Endothelial cell of hepatic sinusoid (primary cell): ENCODE data around the gene MRPL30.
"Not testable (repeated sequence)": the region's sequence is repeated elsewhere in the genome, so short reads cannot be mapped to it uniquely, and the experiment has no call there.

Experiments
- in situ Hi-C: cut with HindIII; loops from 2 replicates; pipeline ENCODE4 v1.10.0; 2017; ENCODE audit warnings: low sequenced_read_pairs

Gene MRPL30

GRCh38 chr2:99183025-99183424, 2.0 kb downstream of the MRPL30 start:
- in situ Hi-C loops = no loop called here

DNA sequence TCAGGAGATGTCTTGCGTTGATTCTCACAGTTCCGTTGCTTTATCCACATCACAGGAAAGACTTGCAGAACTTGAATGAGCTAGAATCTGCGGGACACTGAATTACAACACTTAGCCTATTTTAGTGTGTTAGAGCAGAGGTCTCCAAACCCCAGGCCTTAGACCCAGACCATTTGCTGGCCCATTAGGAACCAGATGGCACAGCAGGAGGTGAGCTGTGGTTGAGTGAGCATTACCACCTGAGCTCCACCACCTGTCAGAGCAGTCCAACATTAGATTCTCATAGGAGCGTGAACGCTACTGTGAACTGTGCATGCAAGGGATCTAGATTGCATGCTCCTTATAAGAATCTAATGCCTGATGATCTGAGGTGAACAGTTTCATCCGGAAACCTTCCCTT, 3.8 kb downstream of the MRPL30 start:
- in situ Hi-C loops = no loop called here

DNA sequence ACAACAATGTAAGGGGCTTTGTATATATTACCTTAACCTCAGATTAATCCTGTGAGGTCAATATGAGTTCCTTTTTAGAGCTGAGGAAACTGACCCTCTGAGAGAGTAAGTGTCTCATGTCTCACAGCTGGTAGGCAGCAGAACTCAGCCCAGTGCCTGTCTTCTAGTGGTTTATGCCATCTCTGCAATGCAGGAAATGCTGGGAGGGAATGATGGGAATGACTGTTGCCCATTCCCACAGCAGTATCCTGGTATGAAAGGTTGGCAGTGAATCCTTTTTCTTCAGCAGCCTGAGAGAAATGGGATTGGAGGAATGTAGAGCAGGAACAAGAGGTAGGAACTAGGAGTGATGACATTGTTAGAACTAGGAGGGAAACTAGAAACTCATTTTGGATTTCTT, 6.0 kb downstream of the MRPL30 start:
- in situ Hi-C loops = no loop called here

DNA sequence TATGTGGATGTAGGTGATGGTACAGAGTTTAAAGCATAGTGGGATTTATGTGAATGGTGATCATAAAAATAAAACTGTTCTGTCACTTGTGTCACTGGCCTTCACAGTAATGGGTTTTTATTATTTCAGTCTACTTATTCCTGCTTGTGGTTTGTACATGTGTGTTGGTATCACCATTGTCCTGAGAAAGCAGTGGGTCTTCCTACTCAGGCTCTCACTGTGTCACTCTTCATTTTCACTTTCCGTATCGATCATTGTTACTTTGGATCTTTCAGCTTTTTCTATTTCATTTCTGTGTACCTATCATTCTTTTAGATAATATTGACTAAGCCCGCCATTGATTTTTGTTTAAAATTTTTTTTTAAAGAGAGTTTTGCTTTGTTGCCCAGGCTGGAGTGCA, 7.4 kb downstream of the MRPL30 start:
- in situ Hi-C loops = no loop called here

- in situ Hi-C loops = no loop called here
These were observed 9.6 kb downstream of the MRPL30 start for GRCh38 chr2:99190548-99190947.

GRCh38 chr2:99192364-99192763, 11.4 kb downstream of the MRPL30 start:
- in situ Hi-C loops = not testable (repeated sequence)

DNA sequence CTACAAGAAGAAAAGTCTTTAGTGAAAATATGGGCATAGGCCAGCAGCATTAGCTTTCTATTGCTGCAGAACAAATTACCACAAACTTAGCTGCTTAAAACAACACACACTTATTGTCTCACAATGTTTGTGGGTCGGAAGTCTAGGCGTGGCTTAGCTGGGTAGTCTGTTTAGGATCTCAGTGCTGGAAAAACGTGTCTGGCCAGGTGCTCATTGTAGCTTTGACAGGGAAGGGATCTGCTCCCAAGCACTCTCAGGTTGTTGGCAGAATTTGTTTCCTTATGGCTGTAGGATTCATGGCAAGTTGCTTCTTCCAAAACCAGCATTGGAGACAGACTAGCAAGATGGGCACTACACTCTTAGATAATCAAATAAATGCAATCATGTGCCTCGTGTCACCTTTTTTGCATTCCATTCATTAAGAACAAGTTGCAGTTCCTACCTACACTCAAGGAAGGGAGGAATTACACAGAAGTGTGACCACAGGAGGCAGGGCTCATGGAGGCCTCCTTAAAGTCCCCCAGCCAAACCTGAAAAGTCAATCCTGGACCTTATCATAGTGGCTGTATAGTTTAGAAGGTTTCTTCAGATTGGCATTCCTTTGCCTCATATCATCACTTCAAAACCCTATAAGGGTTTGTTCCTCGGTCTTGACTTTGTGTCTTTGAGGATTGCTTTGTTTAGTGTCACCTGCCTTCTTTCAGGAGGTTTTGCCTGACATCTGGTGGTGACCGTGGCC, 17.3 kb downstream of the MRPL30 start:
- in situ Hi-C loops = no loop called here

DNA sequence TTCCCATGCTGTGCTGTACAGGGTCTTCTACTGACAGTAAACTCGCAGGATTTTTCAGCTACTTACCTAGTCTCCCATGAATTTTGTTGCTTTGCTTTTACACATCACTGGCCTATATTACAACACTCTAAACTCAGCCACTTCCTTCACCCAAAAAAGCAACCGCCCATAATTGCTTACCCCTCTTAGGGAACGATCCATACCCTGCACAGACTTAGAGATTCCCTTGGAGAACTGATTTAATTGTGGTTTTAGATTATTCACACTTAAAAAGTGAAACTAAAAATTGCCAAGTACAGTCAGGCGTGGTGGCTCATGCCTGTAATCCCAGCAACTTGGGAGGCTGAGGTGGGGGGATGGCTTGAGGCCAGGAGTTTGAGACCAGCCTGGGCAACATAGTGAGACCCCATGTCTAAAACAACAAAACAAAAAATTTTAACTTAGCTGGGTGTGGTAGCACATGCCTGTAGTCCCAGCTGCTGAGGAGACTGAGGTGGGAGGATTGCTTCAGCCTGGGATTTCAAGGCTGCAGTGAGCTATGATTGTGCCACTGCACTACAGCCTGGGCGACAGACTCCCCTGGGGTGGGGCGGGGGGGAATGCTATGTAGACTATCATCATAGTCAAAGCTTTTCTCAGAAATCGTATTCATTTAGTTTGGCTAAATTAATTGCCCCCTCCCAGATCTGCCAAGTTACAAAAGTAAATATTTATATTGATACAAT, 19.3 kb downstream of the MRPL30 start:
- in situ Hi-C loops = no loop called here

DNA sequence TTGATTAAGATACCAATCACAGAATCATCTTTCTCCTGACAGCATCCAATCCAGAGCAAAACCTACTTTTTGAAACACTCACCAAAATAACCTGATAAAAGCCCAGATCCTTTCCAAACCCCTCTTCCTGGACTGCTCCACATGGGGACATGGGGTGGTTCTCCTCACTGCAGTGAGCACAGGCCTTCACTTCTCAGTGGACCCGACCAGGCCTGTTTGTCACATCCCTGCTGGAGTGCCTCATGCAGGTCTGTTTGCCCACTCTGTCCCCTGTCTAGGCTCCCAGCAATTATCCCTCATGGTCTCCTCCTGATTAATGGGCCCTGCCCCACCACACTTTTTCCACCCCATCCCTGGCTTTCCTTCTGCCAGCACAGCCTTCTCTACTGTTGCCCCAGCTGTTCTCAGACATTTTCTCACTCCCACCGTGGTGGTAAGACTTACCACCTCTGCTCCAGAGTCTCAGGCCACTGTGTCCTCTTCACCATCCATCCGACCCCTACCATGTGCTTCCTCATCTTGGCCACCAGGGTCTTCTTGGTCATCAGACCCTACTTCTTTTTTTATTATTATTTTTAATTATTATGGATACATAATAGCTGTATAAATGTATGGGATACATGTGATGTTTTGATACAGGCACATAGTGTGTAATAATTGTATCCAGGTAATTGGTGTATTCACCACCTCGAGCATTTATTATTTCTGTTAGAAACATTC, 21.1 kb downstream of the MRPL30 start:
- in situ Hi-C loops = no loop called here

DNA sequence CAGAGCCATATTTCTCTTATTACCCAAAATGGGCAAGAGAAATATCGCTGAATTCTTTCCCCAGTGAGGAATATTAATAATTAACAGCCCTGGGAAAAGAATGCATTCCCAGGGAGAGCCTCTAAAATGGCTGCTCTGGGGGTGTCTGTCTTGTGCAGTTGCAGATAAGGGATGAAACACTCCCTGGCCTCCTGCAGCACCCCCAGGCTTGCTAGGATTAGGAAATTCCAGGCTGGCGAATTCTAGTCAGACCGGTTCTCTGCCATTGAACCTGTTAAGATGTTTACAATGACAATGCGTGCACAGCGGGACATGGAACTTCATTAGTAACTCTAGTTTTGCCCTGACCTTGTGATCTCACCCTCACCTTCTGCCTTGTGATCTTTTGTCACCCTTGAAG, 24.5 kb downstream of the MRPL30 start:
- in situ Hi-C loops = no loop called here

DNA sequence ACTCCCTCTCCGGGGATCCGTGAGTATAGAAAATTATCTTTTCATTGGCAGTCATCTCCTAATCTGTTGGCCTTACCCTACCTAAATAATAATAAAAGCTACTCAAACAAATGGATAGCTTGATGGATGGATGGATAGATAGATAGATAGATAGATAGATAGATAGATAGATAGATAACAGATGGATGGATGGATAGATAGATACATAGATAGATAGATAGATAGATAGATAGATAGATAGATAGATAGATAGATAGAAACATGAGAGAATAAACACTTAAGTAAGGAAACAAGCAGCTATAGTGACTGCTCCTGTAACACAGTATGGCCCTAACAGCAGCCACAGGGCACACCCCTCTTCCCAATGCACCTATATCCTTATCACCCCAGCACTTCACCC, 35.1 kb downstream of the MRPL30 start:
- in situ Hi-C loops = no loop called here

DNA sequence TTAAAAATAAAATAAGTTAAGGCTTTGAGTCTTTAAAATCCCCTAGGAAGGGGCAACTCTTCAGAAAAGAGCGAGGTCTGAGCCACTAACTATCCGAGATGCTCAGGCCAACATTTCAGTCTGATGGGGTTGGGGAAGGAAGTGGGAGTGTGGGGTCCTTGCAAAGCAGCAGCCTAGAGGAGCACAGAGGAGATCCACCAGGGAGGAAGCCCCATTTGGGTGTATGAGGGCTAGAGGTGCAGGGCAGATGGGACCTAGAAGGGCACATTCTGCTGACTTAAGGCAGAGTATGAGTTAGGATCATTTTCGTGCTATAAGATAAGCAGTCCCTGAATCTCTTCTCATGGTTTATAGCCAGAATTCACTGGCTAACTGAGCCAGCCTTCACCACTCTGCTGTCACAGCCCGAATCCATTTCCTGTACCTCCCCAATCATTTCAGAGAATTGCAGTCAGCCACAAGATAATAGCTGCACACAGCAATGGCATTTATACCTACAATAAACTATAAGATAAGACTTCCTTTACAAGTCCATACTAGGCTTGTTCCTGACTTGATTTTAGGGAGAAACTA, 37.0 kb downstream of the MRPL30 start:
- in situ Hi-C loops = no loop called here

- in situ Hi-C loops = not testable (repeated sequence)
These were observed 52.2 kb downstream of the MRPL30 start for GRCh38 chr2:99233177-99233576.

- in situ Hi-C loops = no loop called here
These were observed 57.6 kb downstream of the MRPL30 start for GRCh38 chr2:99238599-99238998.

GRCh38 chr2:99240431-99240830, 59.4 kb downstream of the MRPL30 start:
- in situ Hi-C loops = no loop called here

DNA sequence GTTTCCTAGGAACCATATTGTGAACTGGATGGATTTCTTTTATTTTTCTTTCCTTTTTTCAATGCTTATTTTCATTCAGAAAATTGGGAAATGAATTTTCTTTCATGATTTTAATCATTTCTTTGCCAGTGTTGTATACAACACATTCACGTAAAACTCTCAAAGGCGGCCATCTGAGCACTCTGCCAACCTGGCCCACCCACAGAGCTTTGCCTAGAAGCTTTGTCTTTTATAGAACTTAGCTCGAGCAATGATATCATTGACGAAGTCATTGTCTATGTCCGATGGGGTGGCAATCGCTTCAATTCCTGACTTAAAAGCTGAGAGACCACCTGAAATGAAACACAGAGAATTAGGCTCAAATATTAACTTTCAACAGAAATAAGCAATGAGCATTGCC, 61.2 kb downstream of the MRPL30 start:
- in situ Hi-C loops = no loop called here
